ENCODE results near the gene FAM229A. TPM values are rescaled to one million over a fixed set of nuclear protein-coding genes. Genes with fewer than 3 reads are reported as not detected.

The FAM229A gene
- total and polyA plus RNA-seq, 2 of the 8 experiments (the other 6 are each of a cell fraction or from before 2014, with no cell fraction given): 4.1 to 4.2 TPM

DNA sequence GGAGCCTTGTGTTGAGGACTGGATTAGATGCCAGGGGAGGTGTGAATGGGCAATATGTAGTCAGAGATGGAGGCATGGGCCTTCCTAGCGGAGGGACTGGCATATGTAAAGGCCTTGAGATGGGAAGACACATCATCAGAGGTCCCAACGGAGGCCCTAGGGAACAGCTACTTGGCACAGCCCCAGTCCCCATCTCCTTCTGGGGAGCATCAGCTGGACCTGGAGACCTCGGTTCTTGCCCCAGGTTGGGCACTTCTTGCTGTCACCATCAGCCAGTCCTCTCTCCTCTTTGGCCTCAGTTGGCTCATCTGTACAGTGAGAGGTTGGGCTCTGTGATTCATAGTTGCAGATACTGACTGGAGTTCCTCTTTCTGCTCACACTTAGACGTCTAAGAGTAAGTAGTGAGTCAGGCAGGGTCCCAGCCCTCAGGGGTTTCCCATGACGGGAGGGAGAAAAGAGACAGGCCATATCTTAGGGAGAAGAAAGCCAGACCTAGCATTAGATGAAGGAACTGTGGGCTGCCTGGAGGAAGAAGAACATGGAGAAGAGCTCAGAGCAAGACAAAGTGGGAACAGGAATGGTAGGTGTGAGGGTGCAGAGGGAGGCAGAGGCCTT is 22.8 kb downstream of the FAM229A start:
- Histone ChIP-seq H3K79me2 (ENCODE audit: control insufficient read depth in 1 of 2, insufficient read depth in 2 of 2, low read length in 2 of 2) (peaks cover 3 to 8% of the 10 kb centered on the region in 2 experiments; a peak in 3 of 4 replicates), H3K23me2 (ENCODE audit: low read depth, low read length) (peaks cover 8% of the 10 kb centered on the region; the same call in 1 of the 2 replicates), H3K9ac (replicated peaks in 1 of 4; ENCODE audit: extremely low read depth in 1 of 4, low read depth in 3 of 4, low read length in 3 of 4) (no peak overlapping the region), H2BK20ac (ENCODE audit: low read length) (no peak overlapping the region), H3K36me3 (ENCODE audit: control insufficient read depth in 2 of 4, insufficient read depth in 4 of 4, low read length in 3 of 4) (peaks cover 0 to 5% (median under 1%) of the 10 kb centered on the region in 4 experiments; a peak in 4 of 8 replicates), H2AK5ac (ENCODE audit: low read depth, low read length) (no peak overlapping the region), H4K91ac (replicated peaks; ENCODE audit: insufficient read length, low read length) (no peak overlapping the region), H3K14ac (ENCODE audit: insufficient read length) (no peak overlapping the region), H2BK15ac (ENCODE audit: low read length) (0 out of 2 replicates have a peak overlapping the region, but pooled peaks have one; percentile 81), H3K4me1 (replicated peaks in 1 of 4; ENCODE audit: control insufficient read depth in 3 of 4, insufficient read depth in 4 of 4, low read length in 3 of 4) (peaks cover 0 to 21% (median 16%) of the 10 kb centered on the region in 4 experiments; a peak in 6 of 7 replicates), H4K20me1 (replicated peaks in 1 of 2; ENCODE audit: control insufficient read depth in 1 of 2, insufficient read depth in 2 of 2, low read length in 2 of 2) (peaks cover 0 to 2% of the 10 kb centered on the region in 2 experiments), H2BK120ac (replicated peaks; ENCODE audit: low read depth, low read length) (no peak overlapping the region), H3K4ac (replicated peaks; ENCODE audit: insufficient read length, low read depth, low read length) (no peak overlapping the region), H3K9me3 (ENCODE audit: insufficient read depth in 2 of 2, low read depth in 1 of 2, low read length in 1 of 2) (no peaks in the 10 kb centered on the region), H3K18ac (ENCODE audit: extremely low read depth, low read length) (no peak overlapping the region), H3K23ac (ENCODE audit: insufficient read length) (no peak overlapping the region), H3K27me3 (replicated peaks in 1 of 4; ENCODE audit: control insufficient read depth in 3 of 4, extremely low read depth in 1 of 4, insufficient read depth in 3 of 4, low read length in 3 of 4) (peaks cover 0 to 7% (median 2%) of the 10 kb centered on the region in 4 experiments; a peak in 4 of 7 replicates), H3K79me1 (ENCODE audit: low read depth, low read length) (peaks cover 2% of the 10 kb centered on the region; the same call in 1 of the 2 replicates), H4K5ac (ENCODE audit: insufficient read length, low read depth, low read length) (no peak overlapping the region), H2AFZ (ENCODE audit: low read length) (no peak overlapping the region), H2BK12ac (ENCODE audit: low read depth, low read length) (peak overlapping the region; percentile 27; the same call in 1 of the 2 replicates), H4K8ac (ENCODE audit: extremely low read depth, insufficient read depth, low read length) (no peak overlapping the region), H3K4me3 (ENCODE audit: extremely low read depth in 1 of 4, insufficient read depth in 2 of 4, low read depth in 3 of 4, low read length in 4 of 4) (no peak overlapping the region), H3K56ac (replicated peaks; ENCODE audit: insufficient read length, low read depth, low read length) (no peak overlapping the region), H3K27ac (ENCODE audit: low read depth, low read length) (no peak overlapping the region), H2BK5ac (ENCODE audit: low read depth, low read length) (no peak overlapping the region), H3K4me2 (ENCODE audit: insufficient read depth in 1 of 2, low read depth in 2 of 2, low read length in 2 of 2) (no peak overlapping the region)
- 92% methylated on average over 5 of the region's 5 CpGs; no CpG with 5 or more reads in 1 of the 2 experiments for WGBS, 2 experiments (ENCODE audit: extremely low coverage in 1 of 2, insufficient coverage in 1 of 2, insufficient read length in 1 of 2, insufficient replicate concordance in 2 of 2, low coverage in 1 of 2, low lambda C conversion rate in 2 of 2, missing lambda C conversion rate in 1 of 2)
- FAIRE-seq (no peak), DNase-seq (ENCODE audit: low read depth in 1 of 2, low spot score in 2 of 2) (no peak)
- ChIA-PET CTCF (ENCODE audit: partially characterized antibody) (interaction anchor here (1.7 kb wide), 1 partner anchor 17 kb away, joined by 3 read pairs; no protein-coding TSS in a partner anchor), POLR2A (ENCODE audit: partially characterized antibody) (interaction anchor here (0.6 to 17.1 kb wide), 4 partner anchors 6 to 239 kb away, joined by 3 to 321 read pairs (median 163); partner anchors contain the start of gene MARCKSL1)
- TF ChIP-seq, protein P1, sequence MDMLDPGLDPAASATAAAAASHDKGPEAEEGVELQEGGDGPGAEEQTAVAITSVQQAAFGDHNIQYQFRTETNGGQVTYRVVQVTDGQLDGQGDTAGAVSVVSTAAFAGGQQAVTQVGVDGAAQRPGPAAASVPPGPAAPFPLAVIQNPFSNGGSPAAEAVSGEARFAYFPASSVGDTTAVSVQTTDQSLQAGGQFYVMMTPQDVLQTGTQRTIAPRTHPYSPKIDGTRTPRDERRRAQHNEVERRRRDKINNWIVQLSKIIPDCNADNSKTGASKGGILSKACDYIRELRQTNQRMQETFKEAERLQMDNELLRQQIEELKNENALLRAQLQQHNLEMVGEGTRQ (IDR thresholded peaks at IDR 0.05; ENCODE audit: low read length): no peak
- TF ChIP-seq ZNF274 (IDR thresholded peaks at IDR 0.05; ENCODE audit: borderline replicate concordance, extremely low read depth, low read length) (no peak), NANOG (IDR thresholded peaks at IDR 0.05; ENCODE audit: insufficient read depth, low read depth, low read length, poor library complexity, severe bottlenecking) (no peak), SP4 (IDR thresholded peaks at IDR 0.05; ENCODE audit: low read length) (no peak), MAFK (IDR thresholded peaks at IDR 0.05; ENCODE audit: low read depth, low read length) (no peak), RBBP5 (IDR thresholded peaks at IDR 0.05; ENCODE audit: borderline replicate concordance, low read depth, low read length) (no peak), NRF1 (IDR thresholded peaks at IDR 0.05; ENCODE audit: low read depth, low read length) (no peak), POU5F1 (IDR thresholded peaks at IDR 0.05; ENCODE audit: low read depth, low read length) (no peak), CHD2 (IDR thresholded peaks at IDR 0.05; ENCODE audit: low read length) (no peak), HDAC2 (IDR thresholded peaks at IDR 0.05; ENCODE audit: borderline replicate concordance in 1 of 2, low read depth in 2 of 2, low read length in 2 of 2) (no peak), POLR2AphosphoS5 (IDR thresholded peaks at IDR 0.05; ENCODE audit: low read depth, low read length) (no peak)
